ENCODE data around the gene FBXL14.

DNA sequence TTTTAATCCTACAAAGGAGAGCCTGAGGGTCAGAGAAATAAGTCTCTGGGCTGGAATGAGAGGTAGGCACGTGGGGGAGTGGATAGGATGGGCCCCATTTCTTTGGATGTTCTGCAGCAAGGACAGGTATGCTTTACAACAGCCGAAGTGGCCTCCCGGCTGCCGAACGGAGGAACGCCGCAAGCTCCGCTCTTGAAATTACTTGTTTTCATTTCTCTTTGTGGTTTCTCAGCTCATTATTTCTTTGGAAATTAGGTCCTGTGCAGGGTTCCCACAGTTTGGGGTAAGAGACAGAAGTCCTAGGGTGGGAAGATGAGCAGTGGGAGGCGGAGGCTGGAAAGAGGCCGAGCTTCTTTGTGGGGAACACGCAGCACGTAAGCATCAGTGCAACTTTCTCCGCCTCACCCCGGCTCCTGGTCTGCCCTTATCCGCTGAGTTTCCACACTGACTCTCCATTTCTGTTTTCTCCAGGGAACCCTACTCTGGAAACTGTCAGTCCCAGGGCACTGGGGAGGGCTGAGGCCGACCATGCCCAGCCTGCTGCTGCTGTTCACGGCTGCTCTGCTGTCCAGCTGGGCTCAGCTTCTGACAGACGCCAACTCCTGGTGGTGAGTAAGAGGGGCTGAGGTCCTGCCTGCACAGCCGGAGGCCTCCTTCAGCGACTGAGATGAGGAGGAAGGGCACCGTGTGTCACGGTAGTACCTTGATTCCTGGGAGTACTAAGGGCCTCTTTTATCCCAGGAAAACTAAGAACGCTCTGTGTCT lies 36.6 kb upstream of the FBXL14 start:
- no peak for TF ChIP-seq CTCF (conservative IDR thresholded peaks at IDR 0.05; ENCODE audit: low read depth, low read length)
- no peak for TF ChIP-seq EZH2phosphoT487 (IDR thresholded peaks at IDR 0.05; ENCODE audit: borderline replicate concordance, low read length)
